Stomach (tissue), 9 donors: Measurements from ENCODE around the gene ITGAV. TPM values are rescaled to one million over a fixed set of nuclear protein-coding genes. Genes with fewer than 3 reads are reported as not detected.

Source experiments
- DNase-seq, 2 donors: peaks; one replicate each; pipeline versions ENCODE4 v3.0.0 to v3.0.0-alpha.2; 2013 to 2019
- H3K27ac ChIP-seq, 5 donors: fragments of 200-600 bp in 4 of 5; sonication (generic) in 4 of 5; one replicate each; pipeline ENCODE4 v1.5.1; 2013 to 2019; ENCODE audit warnings: mild to moderate bottlenecking in 1 of 5, moderate library complexity in 1 of 5
- H3K27me3 ChIP-seq, 3 donors: fragments of 200-600 bp; sonication (generic); one replicate each; pipeline ENCODE4 v1.5.1; 2017 to 2019; ENCODE audit warnings: mixed run types in 1 of 3
- H3K36me3 ChIP-seq, 4 donors: fragments of 200-600 bp; sonication (generic); 1 replicate in 3 of 4; 2 replicates in 1 of 4; pipeline ENCODE4 v1.5.1; 2016 to 2019
- H3K4me1 ChIP-seq, 4 donors: fragments of 200-600 bp; sonication (generic); one replicate each; pipeline ENCODE4 v1.5.1; 2016 to 2019
- H3K4me3 ChIP-seq, 4 donors: fragments of 200-600 bp; sonication (generic) in 3 of 4; one replicate each; pipeline ENCODE4 v1.5.1; 2016 to 2019; ENCODE audit warnings: mild to moderate bottlenecking in 1 of 4
- H3K9me3 ChIP-seq, 4 donors: fragments of 200-600 bp; sonication (generic); one replicate each; pipeline ENCODE4 v1.5.1; 2016 to 2019
- CTCF ChIP-seq, 7 experiments: fragments of 450-650 bp in 4 of 7; fragments of 200-600 bp in 3 of 7; sonication (generic) in 3 of 7; IDR thresholded peaks; one replicate each; pipeline ENCODE4 v1.5.1; 2016 to 2019; ENCODE audit warnings: antibody characterized with exemption in 7 of 7, control low read depth in 2 of 7, mild to moderate bottlenecking in 1 of 7
- EP300 ChIP-seq: sonication (generic); formaldehyde crosslinking; IDR thresholded peaks from one replicate; pipeline ENCODE4 v1.6.1; 2017; ENCODE audit warnings: antibody characterized with exemption
- POLR2A ChIP-seq, 4 donors: fragments of 450-650 bp; IDR thresholded peaks; one replicate each; pipeline ENCODE4 v1.6.1; 2016; ENCODE audit warnings: antibody characterized with exemption in 4 of 4, control low read depth in 2 of 4, mild to moderate bottlenecking in 1 of 4, moderate library complexity in 1 of 4
- POLR2AphosphoS5 ChIP-seq, 3 donors: sonication (generic); formaldehyde crosslinking; IDR thresholded peaks; one replicate each; pipeline ENCODE4 v1.6.1; 2016; ENCODE audit warnings: antibody characterized with exemption in 3 of 3
- WGBS, 5 donors: extraction: QIAGEN DNeasy Blood & Tissue Kit in 3 of 5; methylation state at CpG; one replicate each; pipeline versions ENCODE4 v1.1.5 to v1.1.7; 2013 to 2018; 5-methylcytosine and 5-hydroxymethylcytosine counted together
- intact Hi-C: fragments of 100-400 bp; cut with DNase I; formaldehyde crosslinking; loops from one replicate; pipeline ENCODE4 v1.15.1; 2023; ENCODE audit warnings: low total_unique reads
- polyA plus RNA-seq, 3 donors: library from polyadenylated mRNA; stranded (reverse); fragments of 200-250 nt; gene quantifications; one replicate each; pipeline ENCODE4 v1.2.3, GENCODE V29; 2013
- total RNA-seq, 5 donors: library from RNA; depleted of rRNA; stranded (reverse); fragments of >200 nt; gene quantifications; one replicate each; pipeline versions ENCODE4 v1.1.0 to v1.2.3, GENCODE V29; 2014 to 2016
- donor health status: healthy with polysubstance abuse.
- donor health status: Bipolar disorder and iron deficiency.
- donor health status: healthy.

ITGAV gene
- total and polyA plus RNA-seq, 8 donors = 7.8 to 393 (median 75.5) TPM

DNA sequence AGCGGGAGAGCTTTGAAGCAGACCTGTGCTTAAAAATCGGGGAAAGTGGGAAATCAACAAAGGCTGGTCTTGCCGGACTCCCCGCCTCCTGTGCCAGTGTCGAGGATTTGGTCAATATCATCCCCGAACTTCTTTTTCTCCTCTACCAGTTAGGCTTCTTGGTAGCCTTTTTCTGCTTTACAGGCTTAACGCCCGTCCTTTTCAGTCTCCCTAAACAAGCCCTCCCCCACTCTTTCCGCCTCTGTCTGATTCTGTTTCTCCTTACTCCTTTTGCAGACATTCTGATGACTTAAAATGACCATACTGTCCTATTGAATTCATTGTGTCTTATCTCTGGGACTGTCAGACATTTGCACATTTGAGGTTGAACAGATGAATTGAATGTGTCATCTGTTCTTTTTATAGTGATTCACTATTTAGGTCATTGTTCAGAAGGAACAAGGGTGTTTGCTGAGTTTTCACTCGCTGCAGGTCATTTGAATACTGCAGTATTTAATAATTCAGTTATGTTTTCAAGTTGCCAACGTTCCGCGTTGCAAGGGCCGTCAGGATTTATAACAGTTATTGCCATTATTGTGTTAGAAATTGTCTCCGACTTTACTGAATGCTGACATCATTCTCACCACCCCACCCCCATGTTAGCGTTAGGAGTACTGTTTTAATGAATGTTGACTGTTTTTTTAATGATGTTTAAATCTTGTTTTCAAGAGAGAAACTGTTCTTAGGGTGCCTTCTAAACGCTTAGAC is 1.1 kb downstream of the ITGAV start:
- Histone ChIP-seq H3K27ac (peak overlapping the region; percentile 95 to 99 (median 97)), H3K27me3 (no peaks in the 10 kb centered on the region), H3K4me3 (peak overlapping the region; percentile 77 to 90 (median 81)), H3K4me1 (peaks cover 13 to 59% (median 37%) of the 10 kb centered on the region in 4 donors), H3K9me3 (no peaks in the 10 kb centered on the region), H3K36me3 (no peaks in the 10 kb centered on the region)
- no peak for TF ChIP-seq POLR2A (IDR thresholded peaks at IDR 0.05)
- TF ChIP-seq POLR2AphosphoS5 (IDR thresholded peaks at IDR 0.05) = peak in 1 of 3 donors; percentile 56
- TF ChIP-seq EP300 = no peak
- TF ChIP-seq CTCF (IDR thresholded peaks at IDR 0.05) = no peak
- 0 to 1% (median 1%) methylated on average over 17 of the region's 17 CpGs for WGBS, 5 donors
- peak in 1 of 2 donors; percentile 73 for DNase-seq
- intact Hi-C loops = no loop called here

DNA sequence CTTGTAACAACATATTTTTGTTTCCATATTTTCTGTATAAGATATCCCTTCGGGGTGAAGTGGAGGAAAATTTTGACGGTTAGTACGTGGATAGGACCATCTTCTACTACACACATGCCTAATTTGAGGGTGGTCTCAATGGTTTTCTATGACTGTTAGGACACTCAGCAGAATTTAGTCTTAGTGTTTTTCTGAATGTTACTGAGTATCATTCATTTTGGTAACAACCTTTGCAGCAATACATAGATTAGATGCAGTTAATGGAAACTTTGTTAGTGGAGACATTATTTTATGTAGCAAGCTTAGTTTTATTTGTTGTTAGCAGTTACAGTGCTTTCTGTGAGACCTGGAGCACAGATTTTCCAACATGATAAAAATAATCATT is 1.6 kb downstream of the ITGAV start:
- H3K27ac ChIP-seq = peak overlapping the region in 4 of 5 donors; percentile 96 to 99 (median 98)
- intact Hi-C loops = no loop called here
- H3K4me1 ChIP-seq = peaks cover 13 to 64% (median 39%) of the 10 kb centered on the region in 4 donors
- no peak for DNase-seq
- H3K36me3 ChIP-seq = no peaks in the 10 kb centered on the region
- peak overlapping the region; percentile 77 to 90 (median 81) for H3K4me3 ChIP-seq
- no peaks in the 10 kb centered on the region for H3K9me3 ChIP-seq
- TF ChIP-seq EP300 (no peak), POLR2A (IDR thresholded peaks at IDR 0.05) (no peak)
- 10 to 27% (median 16%) methylated on average over 3 of the region's 3 CpGs for WGBS, 5 donors
- H3K27me3 ChIP-seq = no peaks in the 10 kb centered on the region

DNA sequence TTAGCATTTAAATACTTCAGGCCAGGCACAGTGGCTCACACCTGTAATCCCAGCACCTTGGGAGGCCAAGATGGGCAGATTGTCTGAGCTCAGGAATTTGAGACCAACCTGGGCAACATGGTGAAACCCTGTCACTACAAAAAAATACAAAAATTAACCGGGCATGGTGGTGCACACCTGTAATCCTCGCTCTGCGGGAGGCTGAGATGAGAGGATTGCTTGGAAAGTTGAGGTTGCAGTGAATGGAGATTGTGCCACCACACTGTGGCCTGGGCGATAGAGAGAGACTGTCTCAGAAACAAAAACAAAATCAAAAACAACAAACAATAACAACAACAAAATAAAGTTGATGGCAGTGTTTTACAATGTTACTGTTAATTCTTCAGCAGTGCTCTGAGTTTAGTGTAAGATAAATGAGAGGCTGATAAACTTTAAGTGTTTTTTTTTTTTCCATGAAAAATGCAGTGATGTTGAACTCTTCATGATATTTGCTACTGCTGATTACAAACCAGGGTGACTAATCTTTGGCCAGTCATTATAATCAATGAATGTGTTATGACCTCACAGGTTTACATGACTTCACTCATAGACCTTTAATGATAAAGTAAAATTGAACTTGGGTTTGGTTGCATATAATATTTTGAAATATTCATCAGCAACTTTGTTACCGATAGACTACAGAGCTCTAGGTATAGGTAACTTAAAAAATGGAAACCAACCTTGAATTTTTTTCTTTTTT is 2.5 kb downstream of the ITGAV start:
- WGBS, 5 donors = 89 to 94% (median 92%) methylated on average over 5 of the region's 5 CpGs
- Histone ChIP-seq H3K9me3 (no peaks in the 10 kb centered on the region), H3K27ac (no peak overlapping the region), H3K4me1 (peaks cover 13 to 66% (median 42%) of the 10 kb centered on the region in 4 donors), H3K4me3 (peak overlapping the region in 2 of 4 donors; percentile 79 to 90), H3K36me3 (no peaks in the 10 kb centered on the region), H3K27me3 (no peaks in the 10 kb centered on the region)
- intact Hi-C loops = no loop called here
- TF ChIP-seq POLR2A (IDR thresholded peaks at IDR 0.05) (no peak), POLR2AphosphoS5 (IDR thresholded peaks at IDR 0.05) (no peak), EP300 (no peak), CTCF (IDR thresholded peaks at IDR 0.05) (no peak)
- no peak for DNase-seq

DNA sequence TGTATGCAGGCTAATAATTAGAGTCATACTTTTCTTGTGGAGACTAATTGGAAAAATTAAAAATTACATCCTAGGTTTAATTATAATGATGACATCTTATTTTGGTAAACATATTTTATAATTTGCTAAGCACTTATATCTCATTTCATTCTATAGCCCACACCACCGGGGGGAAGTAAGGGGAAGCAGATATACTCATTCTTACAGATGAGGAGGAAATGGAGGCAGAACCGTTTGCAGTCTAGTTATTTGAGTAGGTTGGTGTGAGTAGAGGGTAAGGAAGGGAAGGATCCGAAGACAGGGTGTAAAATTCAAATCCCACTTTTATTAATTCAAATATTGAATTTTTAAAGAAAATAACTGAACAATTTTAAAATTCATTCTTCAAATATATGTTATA is 3.7 kb downstream of the ITGAV start:
- Histone ChIP-seq H3K9me3 (no peaks in the 10 kb centered on the region), H3K4me3 (no peak overlapping the region), H3K4me1 (peaks cover 15 to 76% (median 44%) of the 10 kb centered on the region in 4 donors), H3K36me3 (no peaks in the 10 kb centered on the region), H3K27ac (peak overlapping the region in 1 of 5 donors; percentile 6), H3K27me3 (no peaks in the 10 kb centered on the region)
- intact Hi-C loops = no loop called here
- 70 to 90% (median 84%) methylated on average over 3 of the region's 3 CpGs for WGBS, 5 donors
- TF ChIP-seq EP300 = no peak
- no peak for TF ChIP-seq POLR2AphosphoS5 (IDR thresholded peaks at IDR 0.05)
- no peak for TF ChIP-seq POLR2A (IDR thresholded peaks at IDR 0.05)
- TF ChIP-seq CTCF (IDR thresholded peaks at IDR 0.05) = no peak
- DNase-seq = no peak
